Amygdala (tissue), 56 donors: ENCODE results near the gene ENTPD2.
"Not testable (repeated sequence)": the region's sequence is repeated elsewhere in the genome, so short reads cannot be mapped to it uniquely, and the experiment has no call there.

Experiments
- DNase-seq, 56 donors: peaks; one replicate each; lab custom pipeline; 2025; lab: John Stamatoyannopoulos, UW

ENTPD2 gene

DNA sequence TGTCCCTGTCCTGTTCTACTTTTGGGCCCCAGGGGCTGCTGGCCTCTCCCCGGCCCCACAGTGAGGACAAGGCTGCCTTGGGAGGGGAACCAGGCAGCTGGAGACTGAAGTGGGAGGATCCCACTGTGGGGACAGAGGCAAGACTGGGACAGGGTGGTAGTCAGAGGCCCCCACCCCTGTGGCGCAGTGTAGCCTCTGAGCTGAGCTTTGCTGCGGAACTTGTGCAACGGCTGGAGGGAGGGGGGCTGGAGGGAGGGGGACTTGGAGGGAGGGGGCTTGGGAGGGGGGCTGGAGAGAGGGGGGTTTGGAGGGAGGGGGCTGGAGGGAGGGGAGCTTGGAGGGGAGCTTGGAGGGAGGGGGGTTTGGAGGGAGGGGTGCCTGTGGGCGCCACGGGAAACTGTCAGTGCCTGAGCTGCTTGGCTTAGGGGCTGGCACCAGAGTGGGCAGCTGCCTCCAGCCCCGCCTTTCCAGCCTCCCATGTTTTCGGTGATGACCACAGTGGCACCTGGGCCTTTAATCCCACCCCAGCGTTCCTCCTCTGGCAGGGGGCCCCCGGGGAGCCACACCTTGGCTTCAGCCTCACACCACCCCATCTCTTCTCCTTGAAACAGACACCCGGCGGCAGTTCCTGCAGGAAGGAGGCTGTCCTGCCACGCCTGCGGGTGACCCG, 19.7 kb downstream of the ENTPD2 start:
- DNase-seq = peak in 1 of 56 donors; percentile 48

DNA sequence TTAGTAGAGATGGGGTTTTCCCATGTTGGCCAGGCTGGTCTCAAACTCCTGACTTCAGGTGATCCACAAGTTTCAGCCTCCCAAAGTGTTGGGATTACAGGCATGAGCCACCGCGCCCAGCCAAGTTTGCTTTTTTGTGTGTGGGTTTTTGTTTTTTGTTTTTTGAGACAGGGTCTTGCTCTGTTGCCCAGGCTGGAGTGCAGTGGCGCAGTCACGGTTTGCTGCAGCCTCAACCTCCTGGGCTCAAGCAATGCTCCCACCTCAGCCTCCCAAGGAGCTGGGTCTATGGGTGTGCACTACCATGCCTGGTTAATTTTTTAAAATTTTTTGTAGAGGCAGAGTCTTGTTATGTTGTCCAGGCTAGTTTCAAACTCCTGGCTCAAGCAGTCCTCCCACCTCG, 20.4 kb downstream of the ENTPD2 start:
- not testable (repeated sequence) for DNase-seq

DNA sequence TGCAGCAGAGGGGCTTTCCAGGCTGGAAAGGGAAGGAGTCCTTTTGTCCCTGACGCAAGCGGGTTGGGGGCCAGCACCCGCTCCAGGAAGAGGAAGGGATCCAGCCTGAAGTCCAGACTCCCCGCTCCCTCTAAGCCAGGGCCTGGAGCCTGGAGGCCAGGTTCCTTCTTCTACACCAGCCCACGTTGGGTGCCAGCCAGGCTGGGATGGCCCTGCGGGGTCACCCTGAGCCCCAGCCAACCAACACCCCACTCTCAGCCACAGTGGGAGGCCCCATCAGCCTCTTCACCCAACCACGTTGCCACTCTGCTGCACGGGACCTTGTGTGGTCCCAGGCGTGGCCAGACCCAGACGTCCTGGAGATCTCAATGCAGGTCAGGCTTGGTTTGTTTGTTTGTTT, 21.0 kb downstream of the ENTPD2 start:
- DNase-seq = no peak

DNA sequence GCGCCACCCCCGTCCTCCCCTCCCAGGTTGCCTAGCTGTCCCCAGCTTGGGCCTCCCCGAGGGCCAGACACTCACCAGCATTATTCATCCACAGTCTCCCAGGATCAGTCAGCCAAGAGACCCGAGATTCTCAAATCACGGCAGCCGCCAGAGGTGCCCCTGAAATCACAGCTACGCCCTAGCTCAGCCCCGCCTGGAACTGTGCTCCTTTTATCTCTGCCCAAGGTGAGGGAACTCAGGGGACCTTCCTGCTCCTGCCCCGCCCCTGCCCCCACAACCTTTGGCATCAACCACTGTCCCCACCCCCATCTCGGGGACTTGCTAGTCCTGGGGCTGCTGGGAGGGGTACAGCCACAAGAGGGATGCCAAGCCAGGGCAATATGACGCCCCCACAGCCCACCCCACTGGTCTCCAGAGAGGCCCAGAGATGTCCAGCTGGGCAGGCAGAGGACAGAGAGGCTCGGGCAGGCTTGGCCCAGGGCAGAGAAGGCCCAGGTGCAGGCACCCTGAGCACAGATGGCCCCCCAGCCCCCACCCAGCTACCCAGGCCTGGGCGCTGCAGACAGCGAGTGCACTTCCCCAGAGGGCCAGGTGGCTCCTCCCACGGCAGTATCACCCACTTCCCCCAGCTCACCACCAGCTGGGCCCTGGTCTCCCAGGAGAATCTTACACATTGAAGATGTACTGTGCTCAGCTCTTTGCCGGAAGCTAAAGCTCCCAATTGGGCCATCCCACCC, 21.8 kb downstream of the ENTPD2 start, which contains the start of gene FUT7:
FUT7 (minus strand) TSS at position 185 of the 737 bp plus-strand sequence; CDS start at position 88, 97 bp downstream.
- DNase-seq = peak in 3 of 56 donors; percentile 14 to 32 (median 30)

DNA sequence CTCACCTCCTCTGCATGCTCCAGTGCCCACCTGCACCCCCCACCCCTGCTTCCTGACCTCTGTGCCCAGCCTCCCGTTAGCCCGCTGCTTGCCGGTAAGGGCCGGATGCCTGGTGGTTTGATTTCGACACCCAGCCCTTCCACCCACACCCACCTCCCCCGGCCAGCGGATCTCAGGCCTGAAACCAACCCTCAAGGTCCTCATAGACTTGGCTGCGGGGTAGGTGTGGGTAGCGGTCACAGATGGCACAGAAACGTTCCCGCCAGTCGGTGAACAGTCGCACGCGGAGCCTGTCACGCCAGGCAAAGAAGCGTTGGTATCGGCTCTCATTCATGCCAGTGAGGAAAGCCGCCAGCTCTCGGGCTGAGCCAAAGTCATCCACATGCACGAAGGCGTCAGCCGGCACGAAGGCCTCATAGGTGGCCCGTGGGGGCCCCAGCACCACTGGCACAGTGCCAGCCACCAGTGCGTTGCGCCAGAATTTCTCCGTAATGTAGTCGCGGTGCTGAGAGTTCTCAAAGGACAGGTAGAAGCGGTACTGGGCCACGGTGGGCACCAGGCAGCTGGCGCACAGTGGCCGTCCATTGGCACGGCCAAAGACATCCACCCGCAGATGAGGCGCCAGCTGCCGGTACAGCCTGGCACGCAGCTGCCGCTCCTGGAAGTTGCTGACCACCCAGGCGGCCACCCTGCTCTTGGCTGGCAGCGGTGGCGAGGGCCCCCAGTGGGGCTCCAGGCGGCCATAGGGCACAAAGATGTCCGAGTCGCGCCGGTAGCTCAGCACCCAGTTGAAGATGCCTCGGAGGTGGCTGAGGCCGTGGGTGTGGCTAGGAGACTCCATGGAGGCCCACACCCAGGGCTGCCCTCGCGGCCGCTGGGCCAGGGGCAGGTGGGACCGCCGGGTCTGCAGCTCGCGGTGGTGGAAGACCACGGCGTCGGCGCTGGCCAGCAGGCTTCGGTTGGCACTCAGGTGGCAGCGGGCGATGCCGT, 23.0 kb downstream of the ENTPD2 start:
- DNase-seq = peak in 2 of 56 donors; percentile 12 to 35

DNA sequence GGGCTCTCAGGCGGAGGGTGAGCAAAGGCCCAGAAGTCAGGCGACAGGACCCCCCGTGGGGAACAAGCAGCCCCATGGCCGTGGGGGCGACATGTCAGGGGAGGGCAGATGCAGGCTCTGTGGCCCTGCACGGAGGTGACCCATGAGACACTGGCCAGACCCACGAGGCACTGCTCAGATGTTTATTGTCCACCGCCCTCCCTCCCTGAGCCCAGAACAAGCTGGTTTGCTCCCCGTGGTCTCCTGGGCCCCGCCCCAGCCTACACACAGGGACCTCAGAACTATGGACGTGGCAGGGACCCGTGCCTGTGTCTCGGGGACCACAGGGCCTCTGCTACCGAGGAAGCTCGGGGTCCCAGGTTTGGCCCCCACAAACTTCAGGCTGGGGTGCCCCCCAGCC, 23.9 kb downstream of the ENTPD2 start:
- DNase-seq = no peak

DNA sequence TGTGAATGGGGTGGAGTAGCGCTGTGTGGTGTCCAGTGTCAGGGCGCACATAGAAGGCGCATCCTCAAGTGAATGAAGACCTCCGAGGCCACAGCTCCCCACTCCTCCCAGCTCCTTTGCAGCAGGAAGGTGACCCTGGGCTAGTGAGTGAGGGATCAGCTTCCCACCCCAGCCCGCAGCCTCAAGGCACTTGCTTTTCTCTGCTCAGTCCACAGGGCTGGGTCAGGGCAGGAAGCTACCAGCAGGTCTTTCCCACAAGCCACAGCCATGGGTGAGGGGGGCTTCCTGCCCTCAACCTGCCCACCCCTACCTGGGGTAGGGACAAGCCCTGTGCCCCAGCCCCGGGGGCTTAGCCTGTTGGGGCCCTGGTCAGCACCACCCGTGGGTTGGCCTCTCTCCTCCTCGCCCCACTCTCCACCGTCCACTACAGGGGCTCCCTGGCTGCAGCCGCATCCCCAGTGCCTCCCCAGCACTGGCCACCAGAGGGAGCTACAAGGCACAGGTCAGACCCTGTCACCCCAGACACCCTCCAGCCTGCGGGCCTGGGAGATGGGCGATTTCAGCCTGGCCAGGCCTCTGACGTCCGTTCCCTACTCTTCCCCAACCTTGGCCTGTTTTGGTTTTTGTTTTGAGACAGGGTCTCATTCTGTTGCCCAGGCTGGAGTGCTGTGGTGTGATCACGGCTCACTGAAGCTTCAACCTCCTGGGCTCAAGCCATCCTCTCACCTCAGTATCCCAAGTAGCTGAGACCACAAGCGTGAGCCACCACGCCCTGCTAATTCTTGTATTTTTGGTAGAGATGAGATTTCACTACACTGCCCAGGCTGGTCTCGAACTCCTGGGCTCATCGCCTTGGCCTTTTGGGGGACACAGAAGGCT, 24.6 kb downstream of the ENTPD2 start:
- DNase-seq = peak in 50 of 56 donors; percentile 20 to 85 (median 60)

DNA sequence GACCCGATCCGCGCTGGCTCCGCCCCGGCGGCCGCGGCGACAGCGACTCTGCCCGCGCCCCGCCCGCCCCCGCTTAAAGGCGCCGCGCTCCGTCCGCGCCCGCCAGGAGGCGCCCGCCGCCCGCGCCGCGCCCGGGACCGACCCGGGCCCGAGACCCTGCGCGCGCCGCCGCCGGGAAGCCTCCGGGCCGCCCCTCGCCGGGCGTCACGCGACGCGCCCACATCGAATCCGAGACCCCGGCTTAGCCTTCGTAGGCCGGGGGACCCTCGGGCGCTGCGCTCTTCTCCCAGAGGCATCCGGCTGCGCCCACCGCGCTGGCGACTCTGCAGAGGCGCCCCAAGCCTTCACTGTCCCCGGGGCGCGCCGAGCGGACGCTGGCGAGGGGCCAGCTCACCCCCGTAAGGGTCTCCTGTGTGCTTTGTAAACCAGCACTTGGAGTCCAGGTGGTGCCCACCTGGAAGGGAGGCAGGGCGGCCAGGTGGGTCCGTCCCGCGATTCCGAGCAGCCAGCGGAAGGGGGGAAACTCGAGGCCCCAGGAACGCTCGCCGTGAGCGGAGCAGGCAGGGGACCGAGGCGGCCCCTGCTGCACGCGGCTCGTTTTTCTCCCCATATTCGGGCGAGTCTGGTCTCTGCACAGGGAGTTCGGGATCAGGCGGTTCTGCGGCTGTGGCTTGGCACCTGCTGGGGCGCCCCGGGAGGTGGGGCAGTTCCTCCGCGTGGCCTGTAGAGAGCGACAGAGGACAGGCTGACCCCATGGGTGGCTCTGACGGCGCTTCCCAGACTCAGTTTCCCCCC, 25.4 kb downstream of the ENTPD2 start:
- DNase-seq = peak in 39 of 56 donors; percentile 19 to 80 (median 56)

DNA sequence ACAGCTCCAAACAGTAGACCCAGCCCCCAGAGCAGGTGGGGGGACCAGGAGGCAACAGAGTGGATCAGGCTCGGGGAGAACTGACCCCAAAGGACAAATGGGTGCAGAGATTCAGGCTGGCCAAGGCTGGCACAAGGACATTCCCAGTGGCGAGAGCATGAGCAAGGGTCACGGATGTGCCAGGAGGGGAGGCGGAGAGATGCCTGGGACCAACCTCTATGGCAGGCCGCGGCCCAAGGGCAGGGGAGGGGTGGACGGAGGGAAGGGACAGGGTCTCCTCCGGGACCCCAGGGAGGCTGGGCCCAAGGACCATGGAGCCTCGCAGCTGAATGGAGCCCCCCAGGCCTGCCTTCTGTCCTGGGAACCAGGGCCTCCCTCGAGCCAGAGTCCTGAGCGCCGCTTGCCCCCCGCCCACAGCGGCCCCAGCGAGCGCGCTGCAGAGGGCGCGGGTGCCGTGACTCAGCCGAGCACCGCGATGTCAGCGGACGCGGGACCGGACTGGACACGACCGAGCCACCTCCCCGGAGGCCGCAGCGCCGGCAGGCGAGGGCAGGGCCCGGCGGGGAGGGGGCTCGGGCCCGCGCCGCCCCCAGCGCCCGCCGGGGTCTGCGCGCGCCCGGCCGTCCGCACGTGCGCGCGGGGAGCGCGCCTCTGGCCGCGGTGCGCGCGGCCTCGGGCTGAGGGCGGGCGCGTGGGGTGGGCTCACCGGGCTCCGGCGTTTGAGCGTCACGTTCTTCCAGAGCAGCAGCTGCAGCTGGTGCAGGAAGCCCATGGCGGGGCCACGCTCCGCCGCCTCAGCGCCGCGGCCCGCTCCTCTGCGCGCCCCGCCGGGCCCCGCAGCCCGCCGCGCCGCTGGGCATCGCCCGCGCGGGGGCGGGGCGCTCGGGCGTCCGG, 26.2 kb downstream of the ENTPD2 start, which contains the start of gene ABCA2:
ABCA2 (minus strand) TSS at position 869 of the 894 bp plus-strand sequence; CDS start at position 772, 97 bp downstream.
- DNase-seq = peak in 9 of 56 donors; percentile 29 to 73 (median 53)

DNA sequence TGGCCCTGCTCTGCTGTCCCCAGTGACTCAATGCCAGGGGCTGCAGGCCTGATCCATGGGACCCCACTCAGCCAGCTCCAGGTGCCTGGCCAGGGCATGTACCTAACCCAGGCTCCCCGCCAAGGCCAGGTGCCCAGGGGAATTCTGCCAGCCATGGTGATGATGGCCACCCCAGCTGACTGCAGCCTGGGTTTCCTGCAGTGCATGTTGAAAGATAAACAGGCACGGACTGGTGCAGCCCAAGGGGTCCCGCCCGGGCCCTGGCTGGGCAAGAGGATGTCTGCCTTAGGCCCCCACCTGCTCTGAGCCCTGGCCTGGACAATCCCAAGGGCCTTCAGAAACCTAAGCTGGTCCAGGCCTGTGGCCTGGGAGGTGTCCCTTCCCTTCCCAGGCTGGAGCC, 27.0 kb downstream of the ENTPD2 start:
- peak in 10 of 56 donors; percentile 23 to 61 (median 38) for DNase-seq

DNA sequence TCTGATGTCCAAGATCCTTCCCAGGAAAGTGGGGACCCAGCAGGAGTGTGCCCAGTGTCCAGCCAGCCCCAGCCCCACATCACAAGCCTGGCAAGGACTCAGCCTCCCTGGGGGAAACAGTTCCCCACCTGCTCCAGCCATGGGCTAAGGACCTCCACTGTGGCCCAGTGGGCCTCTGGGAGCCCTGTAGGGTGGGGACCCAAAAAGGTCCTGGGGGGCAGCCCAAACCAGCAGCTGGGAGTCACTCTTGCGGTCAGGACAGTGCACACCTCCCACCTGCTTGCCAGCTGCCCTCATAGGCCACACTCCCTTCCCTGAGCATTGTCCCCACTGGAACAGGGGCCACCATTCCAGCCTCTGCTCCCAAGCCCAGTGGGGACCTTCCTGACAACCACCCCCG, 27.5 kb downstream of the ENTPD2 start:
- peak in 3 of 56 donors; percentile 25 to 46 (median 44) for DNase-seq

DNA sequence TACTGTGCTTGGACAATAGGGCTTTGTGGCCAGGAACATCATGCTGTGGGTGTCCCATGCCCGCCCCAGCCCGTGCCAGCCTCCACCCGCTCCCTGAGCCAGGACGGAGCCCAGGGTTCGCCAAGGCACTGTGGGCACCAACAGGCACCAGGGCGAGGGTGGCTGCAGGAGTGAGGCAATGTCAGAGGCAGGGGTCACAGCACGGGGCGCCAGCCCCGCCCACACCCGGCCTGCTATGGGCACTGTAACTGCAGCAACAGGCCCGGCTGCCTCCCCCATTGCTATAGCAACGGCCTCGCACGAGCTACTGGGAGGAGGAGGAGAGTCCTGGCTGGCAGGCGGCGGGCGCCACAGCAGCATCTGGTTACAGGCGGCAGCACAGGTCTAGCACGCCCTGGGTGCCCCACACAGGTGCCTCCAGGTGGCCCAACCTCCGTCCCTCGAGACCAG, 28.3 kb downstream of the ENTPD2 start:
- peak in 55 of 56 donors; percentile 64 to 100 (median 96) for DNase-seq

DNA sequence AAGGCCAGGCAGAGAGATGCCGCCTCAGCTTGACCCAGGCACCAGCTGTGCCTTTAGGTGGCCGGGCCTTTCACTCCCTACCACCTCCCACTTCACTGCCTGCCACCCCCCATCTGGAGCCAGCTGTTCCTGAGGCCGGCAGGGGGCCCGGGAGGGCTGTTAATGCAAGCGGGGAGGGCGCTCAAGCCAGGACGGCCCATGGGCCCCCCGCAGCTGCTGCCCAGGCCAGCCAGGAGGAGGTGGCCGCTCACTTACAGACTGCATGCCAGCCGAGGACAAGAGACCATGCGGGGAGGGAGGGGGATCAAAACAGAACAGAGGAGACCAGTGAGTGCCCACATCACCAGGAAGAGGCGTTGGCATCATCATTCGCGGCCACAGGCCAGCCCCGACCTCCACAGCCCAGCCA, 30.3 kb downstream of the ENTPD2 start:
- DNase-seq = peak in 31 of 56 donors; percentile 13 to 78 (median 54)

DNA sequence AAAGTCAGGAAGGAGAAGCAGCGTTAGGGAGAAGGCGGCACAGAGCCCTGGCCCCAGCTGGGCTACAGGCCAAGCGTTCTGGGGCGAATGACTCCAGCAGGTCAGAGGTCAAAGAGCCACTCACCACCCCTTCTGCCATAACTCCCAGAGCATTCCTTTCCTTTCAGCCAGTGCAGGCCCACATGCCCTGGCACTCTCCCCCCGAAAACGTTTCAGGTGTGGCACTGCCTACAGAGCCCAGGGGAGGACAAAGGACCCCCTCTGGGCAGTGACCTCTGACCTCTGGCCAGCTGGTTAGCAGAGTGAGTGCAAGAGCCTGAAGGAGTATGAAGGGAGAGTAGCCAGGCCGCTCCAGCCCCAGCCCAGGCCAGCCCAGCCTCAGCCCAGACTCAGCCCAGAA, 30.7 kb downstream of the ENTPD2 start:
- peak in 4 of 56 donors; percentile 22 to 65 (median 46) for DNase-seq

DNA sequence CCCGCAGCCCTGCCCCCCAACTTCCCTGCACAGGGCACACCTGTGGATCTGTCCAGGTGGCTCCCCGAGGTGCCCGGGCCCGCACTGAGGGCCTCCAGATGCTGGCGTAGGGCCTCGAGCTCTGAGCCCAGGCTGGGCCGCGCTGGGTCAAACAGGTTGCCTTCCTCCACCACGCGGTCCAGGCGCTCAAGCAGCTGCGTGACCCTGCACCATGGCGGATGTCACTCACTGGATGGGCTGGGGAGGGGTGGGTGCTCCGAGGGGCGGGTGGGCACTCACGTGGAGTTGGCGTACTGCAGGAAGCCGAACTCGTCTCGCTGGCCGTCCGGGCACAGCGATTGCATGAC, 31.2 kb downstream of the ENTPD2 start:
- DNase-seq = peak in 3 of 56 donors; percentile 46 to 60 (median 47)

DNA sequence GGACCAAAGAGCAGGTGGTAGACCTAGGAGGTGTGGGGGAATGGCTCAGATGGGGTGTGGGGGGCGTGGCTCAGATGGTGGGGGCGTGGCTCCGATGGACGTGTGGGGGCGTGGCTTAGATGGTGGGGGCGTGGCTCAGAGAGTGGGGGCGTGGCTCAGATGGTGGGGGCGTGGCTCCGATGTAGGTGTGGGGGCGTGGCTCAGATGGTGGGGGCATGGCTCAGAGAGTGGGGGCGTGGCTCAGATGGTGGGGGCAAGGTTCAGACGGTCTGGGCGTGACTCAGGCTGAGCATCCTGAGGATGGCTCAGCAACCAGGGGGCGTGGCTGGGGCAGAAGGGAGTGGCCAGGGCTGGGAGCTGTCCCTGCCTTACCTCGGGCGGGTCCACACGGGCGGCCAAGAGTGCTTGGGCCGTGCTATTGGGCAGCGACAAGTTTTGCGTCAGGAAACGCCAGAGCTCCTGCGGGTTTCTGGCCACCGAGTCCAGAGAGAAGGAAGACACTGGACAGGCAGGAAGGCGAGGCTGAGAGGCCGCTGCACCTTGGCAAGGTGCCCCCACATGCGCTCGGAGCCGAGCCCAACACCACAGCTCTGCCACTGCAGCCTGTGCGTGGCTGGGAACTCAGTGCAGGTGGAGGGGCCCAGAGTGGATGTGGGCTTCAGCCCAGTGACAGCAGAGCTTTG, 31.7 kb downstream of the ENTPD2 start:
- peak in 51 of 56 donors; percentile 30 to 98 (median 82) for DNase-seq

DNA sequence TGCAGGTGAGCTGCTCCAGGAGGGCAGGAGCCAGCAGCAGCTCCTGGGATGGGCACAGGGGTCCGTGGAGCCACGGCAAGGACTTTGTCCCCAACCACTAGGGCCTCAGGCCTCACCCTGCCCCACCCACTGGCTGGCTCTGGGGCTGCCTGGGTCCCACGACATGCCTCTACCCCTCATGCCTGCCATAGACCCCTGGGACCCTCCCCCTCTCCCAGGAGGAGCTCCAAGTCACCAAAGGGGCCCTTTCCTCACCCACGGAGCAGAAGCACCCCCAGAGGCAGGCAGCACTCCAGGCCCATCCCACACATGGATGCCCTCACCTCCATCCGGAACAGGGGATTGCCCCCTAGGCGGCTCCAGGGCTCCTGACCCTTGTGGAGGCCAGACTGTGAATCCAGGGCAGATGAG, 32.3 kb downstream of the ENTPD2 start:
- no peak for DNase-seq
